Measurements from ENCODE around the gene ERCC6L2. TPM values are rescaled to one million over a fixed set of nuclear protein-coding genes. Genes with fewer than 3 reads are reported as not detected.

Gene ERCC6L2
- total and polyA plus RNA-seq, 10 of the 15 experiments (the other 5 are each of a cell fraction or from before 2014, with no cell fraction given), result 8.1 to 45.0 (median 22.6) TPM

GRCh38 chr9:95852059-95853032 is 23.1 kb upstream of the ERCC6L2 start (continued):
- peak in 1 of 2 experiments; percentile 93; a peak in 2 of 4 replicates for TF ChIP-seq SRF (IDR thresholded peaks at IDR 0.05; ENCODE audit: low read depth in 2 of 2, low read length in 2 of 2)
- 0 out of 2 replicates have a peak, but pooled peaks have one; percentile 52 for TF ChIP-seq EZH2 (IDR thresholded peaks at IDR 0.05; ENCODE audit: borderline replicate concordance, control insufficient read depth, low read depth, low read length)
- TF ChIP-seq, protein P1, sequence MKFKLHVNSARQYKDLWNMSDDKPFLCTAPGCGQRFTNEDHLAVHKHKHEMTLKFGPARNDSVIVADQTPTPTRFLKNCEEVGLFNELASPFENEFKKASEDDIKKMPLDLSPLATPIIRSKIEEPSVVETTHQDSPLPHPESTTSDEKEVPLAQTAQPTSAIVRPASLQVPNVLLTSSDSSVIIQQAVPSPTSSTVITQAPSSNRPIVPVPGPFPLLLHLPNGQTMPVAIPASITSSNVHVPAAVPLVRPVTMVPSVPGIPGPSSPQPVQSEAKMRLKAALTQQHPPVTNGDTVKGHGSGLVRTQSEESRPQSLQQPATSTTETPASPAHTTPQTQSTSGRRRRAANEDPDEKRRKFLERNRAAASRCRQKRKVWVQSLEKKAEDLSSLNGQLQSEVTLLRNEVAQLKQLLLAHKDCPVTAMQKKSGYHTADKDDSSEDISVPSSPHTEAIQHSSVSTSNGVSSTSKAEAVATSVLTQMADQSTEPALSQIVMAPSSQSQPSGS (IDR thresholded peaks at IDR 0.05; ENCODE audit: low read length), result peak; percentile 98
- TF ChIP-seq FOXK2 (IDR thresholded peaks at IDR 0.05), result no peak
- TF ChIP-seq CHD1 (IDR thresholded peaks at IDR 0.05; ENCODE audit: low read depth, low read length), result no peak
- no peak for TF ChIP-seq NR2C2 (IDR thresholded peaks at IDR 0.05; ENCODE audit: borderline replicate concordance, control insufficient read depth, insufficient read length, low read depth)
- TF ChIP-seq JUND (IDR thresholded peaks at IDR 0.05; ENCODE audit: low read depth, low read length), result peak; percentile 95
- TF ChIP-seq WRNIP1 (IDR thresholded peaks at IDR 0.05; ENCODE audit: borderline replicate concordance, low read depth, low read length), result no peak
- peak; percentile 100 for TF ChIP-seq FOXM1 (IDR thresholded peaks at IDR 0.05; ENCODE audit: low read depth, low read length)
- TF ChIP-seq SMAD1 (IDR thresholded peaks at IDR 0.05; ENCODE audit: low read depth, partially characterized antibody), result no peak
- peak; percentile 92; the same call in 1 of the 2 replicates for TF ChIP-seq RCOR1 (conservative IDR thresholded peaks at IDR 0.05; ENCODE audit: low read depth, low read length)
- 0 out of 2 replicates have a peak, but pooled peaks have one; percentile 7 for TF ChIP-seq ZBTB4 (CRISPR knock-in tag; IDR thresholded peaks at IDR 0.05)
- TF ChIP-seq POU2F2 (IDR thresholded peaks at IDR 0.05; ENCODE audit: borderline replicate concordance, low read depth, low read length), result peak; percentile 84; the same call in 1 of the 3 replicates
- peak; percentile 81 for TF ChIP-seq NR2F1 (conservative IDR thresholded peaks at IDR 0.05)
- no peak for TF ChIP-seq ZBTB33 (IDR thresholded peaks at IDR 0.05)
- TF ChIP-seq SP1 (IDR thresholded peaks at IDR 0.05; ENCODE audit: low read depth, low read length), result peak; percentile 60
- peak; percentile 99 for TF ChIP-seq ZNF217 (IDR thresholded peaks at IDR 0.05)
- peak; percentile 99 for TF ChIP-seq BCL11A (IDR thresholded peaks at IDR 0.05; ENCODE audit: low read depth, low read length)
- TF ChIP-seq RUNX3 (IDR thresholded peaks at IDR 0.05; ENCODE audit: low read length), result peak; percentile 98
- peak; percentile 99 for TF ChIP-seq MTA3 (IDR thresholded peaks at IDR 0.05; ENCODE audit: borderline replicate concordance, low read length)
- TF ChIP-seq GABPA (IDR thresholded peaks at IDR 0.05; ENCODE audit: low read depth), result peak; percentile 81
- TF ChIP-seq ZBED1 (IDR thresholded peaks at IDR 0.05; ENCODE audit: borderline replicate concordance), result peak; percentile 98
- no peak for TF ChIP-seq NRF1 (conservative IDR thresholded peaks at IDR 0.05; ENCODE audit: low read depth, low read length)
- no peak for TF ChIP-seq MAX (IDR thresholded peaks at IDR 0.05; ENCODE audit: low read depth, low read length)

Data from GM12878 (cell line).